DMS53 (cell line): ENCODE measurements around the gene HHATL.
A peak's percentile ranks its signal among the peaks of the same experiment; 100 is the strongest.

Experiments
- DNase-seq: peaks from one replicate; lab custom pipeline; 2025; lab: John Stamatoyannopoulos, UW

The HHATL gene

DNA sequence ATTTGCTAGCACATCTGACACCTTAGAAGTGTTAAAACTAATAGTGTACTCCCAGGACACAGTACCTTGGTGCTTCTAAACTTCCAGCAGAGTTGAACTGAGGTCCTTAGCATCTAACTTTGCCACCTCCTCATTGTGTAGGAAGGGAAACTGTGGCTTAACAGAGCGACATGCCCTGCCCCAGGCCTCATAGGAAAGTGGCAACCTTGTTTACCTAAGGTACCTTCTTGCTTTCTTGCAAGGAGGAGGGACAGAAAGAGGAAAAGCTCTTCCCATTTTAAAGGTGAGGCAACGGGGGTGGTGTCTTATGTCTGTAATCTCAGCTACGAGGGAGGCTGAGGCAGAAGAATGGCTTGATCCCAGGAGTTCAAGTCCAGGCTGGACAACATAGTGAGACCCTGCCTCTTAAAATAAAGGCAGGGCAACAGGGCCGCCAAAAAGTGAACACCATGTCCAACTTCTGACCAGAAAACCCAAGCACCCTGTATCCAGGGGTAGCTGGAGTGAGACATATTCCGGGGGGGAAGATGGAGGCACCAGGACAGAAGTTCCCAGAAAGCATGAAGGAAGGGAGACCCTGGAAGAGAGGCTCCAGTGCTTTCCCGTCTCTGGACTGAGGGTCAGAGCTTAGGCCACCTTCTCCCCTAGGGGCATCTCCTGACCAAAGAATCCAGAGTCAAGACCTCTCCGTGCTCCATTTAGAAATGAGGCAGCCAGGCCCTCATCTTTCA lies 17.8 kb downstream of the HHATL start:
- DNase-seq = no peak

DNA sequence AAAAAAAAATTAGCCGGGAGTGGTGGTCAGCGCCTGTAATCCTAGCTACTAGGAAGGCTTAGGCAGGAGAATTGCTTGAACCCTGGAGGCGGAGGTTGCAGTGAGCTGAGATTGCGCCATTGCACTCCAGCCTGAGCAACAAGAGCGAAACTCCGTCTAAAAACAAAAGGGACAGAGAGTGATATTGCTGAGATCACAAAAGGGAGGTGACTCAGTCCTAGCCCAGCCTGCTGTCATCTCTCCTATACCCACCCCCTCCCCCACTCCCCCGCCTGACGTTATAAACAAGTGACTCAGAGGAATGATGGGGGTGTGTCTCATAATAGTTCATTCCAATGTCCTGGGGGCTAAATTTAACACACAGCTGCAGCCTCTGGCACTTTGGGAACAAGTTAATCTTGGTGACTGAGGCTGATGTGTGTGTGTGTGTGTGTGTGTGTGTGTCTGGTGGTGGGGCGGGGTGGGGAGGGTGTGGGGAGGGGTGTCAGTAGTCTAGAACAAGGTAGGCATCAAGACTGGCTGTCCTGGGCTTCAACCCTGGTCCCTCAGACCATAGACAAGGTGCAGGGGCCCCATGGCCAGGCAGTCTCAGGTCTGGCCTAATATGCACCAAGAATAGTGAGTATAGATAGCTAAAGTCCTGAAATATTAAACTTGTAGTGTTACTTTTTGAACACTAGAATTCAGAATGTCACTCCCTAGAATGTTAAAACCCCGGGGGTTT lies 18.6 kb downstream of the HHATL start:
- DNase-seq = peak; percentile 51

DNA sequence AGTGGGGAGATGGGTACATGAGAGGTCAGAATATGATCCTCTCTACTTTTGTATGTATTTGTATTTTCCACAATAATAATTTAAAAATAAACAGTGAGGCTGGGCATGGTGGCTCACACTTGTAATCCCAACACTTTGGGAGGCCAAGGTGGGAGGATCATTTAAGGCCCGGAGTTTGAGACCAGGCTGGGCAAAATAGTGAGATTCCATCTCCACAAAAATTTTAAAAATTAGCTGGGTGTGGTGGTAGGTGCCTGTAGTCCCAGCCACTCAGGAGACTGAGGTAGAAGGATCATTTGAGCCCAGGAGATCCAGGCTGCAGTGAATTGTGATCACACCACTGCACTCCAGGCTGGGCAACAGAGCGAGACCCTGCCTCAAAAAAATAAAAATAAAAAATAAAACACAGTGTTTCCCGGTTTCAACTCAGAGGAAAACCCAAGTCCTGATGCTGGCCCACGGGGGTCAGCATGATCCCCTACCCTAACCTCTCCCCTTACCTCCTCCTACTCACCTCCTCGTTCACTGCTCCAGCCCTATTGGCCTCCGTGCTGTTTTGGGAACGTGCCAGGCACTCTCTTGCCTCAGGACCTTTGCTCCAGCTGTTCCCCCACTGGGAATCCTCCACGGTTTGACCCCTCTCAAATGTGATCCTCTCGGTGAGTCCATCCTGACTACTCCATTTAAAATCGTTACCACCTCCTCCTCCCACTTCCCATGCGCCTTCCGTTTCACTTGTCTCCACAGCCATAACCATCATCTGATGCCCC lies 20.1 kb downstream of the HHATL start:
- no peak for DNase-seq

DNA sequence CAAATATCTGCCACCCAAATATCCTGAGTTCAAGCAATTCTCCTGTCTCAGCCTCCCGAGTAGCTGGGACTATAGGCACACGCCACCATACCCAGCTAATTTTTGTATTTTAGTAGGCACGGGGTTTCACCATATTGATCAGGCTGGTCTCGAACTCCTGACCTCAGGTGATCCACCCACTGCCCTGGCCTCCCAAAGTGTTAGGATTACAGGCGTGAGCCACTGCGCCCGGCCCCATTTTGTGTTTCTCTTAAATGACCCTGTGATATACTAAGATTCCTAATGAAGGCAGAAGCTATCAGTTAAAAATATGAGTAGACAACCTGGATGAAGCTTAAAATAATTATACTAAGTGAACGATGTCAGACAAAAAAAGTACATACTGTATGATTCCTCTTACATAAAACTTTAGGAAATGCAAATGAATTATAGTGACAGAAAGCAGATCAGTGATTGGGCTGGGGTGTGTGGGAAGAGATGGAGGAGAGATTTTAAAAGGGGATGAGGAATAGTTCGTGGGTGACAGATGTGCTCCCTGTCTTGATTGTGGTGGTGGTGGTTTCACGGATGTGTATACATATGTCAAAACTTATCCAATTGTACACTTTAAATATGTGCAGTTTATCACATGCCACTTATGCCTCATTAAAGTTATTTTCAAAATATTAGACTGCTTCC lies 21.1 kb downstream of the HHATL start:
- no peak for DNase-seq

DNA sequence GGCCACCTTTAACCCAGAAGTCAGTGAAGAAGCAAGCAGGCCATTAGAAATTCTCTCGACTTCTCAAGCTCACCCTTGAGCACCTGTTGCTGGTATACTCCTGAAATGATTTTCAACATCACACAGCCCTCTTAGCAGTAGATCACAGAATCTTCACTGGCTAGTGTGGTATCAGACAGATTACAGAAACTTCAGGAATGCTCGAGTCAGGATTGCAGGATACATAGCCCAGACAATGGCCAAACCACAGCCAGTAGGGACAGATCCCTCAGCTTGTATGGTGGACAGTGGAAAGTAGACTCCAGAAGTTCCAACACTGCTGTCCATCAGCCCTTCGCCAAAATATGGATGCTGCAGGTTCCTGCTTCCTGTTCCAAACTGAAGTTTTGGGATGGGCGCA lies 21.8 kb downstream of the HHATL start:
- DNase-seq = no peak

DNA sequence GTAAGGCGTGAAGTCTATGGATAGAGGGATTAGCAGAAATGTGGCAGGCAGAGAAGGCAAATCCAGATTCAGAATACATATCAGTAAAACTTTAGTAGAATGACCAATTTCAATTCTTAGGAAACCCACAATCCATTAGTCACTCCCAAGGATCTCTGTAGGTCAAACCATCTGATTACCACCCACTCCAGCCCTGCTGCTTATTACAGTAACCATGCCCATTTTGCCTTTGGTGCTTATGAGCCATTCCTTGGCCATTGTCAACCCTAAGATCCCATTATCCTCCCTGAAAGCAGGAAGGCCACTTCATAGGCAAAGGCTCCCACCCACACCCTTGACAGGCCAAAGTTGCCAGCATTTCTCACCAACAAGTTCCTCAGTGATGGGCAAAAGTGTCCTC lies 22.3 kb downstream of the HHATL start:
- no peak for DNase-seq

DNA sequence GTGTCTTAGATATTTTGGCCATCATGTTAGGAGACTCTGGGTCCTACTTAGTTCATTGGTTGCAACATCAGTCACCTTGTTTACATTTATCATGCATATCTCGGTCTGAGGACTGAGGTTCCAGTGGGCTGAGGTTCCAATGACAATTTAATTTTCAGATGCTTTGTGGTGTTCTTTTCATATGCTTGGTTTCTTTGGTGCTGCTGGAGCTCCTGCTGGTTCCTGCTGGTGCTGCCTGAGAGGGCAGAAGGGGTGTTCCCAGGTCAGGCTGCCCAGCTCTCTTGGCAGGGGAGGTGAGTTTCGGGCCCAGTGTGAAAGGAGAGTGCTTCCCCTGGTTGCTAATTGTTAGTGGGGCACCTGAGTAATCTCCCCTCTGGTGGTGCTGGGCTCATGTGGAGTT lies 24.2 kb downstream of the HHATL start:
- DNase-seq = no peak

DNA sequence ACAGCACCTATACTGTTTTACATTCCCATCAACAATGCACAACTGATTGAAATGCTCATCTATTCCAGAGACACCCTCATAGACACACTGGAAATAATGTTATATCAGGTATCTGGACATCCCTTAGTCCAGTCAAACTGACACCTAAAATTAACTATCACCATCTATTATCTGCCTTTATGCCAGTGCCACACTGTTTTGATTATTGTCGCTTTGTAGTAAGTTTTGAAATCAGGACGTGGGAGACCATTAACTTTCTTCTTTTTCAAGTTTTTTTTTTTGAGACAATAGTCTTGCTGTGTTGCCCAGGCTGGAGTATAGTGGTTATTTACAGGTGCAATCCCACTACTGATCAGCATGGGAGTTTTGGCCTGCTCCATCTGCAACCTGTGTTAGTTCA lies 26.7 kb downstream of the HHATL start:
- DNase-seq = no peak

DNA sequence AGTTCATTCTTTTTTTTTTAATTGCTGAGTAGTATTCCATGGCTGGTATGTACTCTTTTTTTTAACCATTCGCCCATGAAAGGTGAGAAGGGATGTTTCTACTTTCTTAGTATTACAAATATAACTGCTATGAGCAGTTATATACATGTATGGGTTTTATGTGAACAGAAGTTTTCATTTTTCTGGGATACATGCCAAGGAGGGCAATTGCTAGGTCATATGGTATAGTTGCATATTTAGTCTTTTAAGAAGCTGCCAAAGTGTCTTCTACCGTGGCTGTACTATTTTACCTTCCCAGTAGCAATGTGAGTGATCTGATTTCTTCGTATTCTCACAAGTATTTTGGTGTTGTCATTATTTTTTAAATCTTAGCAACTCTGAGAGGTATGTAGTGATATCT lies 28.5 kb downstream of the HHATL start:
- DNase-seq = no peak

DNA sequence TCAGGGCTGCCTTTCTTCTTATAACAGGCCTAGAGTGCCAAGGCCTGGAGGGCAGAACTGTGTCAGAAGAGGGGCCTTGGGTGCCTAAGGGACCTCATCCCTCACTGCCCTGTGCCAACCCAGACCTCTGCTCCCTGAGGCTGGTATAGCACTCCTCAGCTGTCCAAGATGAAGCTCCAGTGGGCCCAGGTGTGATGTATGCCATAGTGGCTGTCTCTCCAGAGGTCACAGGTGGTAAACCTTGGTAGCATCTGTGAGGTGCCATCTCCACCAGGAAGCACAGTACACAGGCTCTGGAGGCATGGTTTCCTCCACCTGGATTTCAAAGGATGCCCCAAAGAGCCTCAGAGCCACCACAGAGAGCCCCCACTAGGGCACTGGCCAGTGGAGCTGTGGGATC lies 29.5 kb downstream of the HHATL start:
- no peak for DNase-seq

DNA sequence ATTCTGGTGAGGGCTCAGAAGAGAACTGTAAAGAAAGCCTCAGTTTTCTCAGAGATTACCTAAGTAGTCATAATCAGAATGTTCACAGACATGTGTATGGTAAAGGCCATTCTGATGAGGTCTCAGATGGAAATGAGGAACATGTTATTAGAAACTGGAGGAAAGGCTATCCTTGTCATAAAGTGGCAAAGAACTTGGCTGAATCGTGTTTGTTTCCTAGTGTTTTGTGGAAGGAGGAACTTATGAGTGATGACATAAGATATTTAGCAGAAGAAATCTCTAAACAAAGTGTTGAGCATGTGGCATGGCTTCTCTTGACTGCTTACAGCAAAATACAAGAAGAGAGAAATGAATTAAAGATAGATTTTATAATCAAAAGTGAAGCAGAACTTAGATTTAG lies 30.1 kb downstream of the HHATL start:
- no peak for DNase-seq

DNA sequence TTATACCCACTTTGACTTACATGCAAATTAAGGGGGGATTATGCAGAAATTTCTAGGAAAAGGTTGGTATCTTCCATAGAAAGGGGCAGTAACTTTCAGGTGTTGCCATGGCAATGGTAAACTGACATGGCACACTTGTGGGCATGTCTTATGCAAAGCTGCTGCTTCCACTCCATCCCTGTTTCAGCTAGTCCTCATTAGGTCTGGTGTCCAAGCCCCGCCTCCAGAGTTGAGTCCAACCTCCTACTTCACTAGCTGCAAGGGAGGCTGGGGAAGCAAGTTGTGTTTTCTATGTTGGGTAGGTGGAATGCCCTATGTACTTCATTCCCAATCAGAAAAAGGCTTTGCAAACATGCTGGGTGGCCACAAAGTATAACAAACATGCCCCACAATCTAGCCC lies 31.9 kb downstream of the HHATL start:
- DNase-seq = no peak

DNA sequence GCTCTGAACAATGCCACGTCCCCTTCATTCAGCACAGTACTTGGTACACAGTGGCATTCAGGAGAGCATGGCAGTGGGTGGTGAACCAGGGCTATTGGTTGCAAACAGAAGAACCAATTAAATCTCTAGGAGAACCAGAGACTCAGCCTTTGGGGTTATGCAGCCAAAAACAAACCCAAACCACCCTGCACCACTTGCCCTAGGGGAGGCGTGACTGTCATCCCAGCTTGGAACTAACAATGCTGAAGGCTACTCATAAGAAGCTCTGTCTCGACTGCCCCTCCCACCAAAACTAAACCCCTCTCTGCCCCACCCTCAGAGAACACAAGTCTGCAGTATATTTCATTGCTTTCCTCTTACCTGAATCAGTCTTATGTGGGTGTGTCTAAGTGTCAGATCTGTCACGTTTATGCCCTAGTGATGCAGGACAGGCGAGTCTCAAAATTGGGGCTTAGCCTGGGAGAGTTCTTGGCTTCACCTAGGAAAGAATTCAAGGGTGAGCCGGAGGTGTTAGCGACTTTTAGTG lies 32.5 kb downstream of the HHATL start:
- DNase-seq = no peak

DNA sequence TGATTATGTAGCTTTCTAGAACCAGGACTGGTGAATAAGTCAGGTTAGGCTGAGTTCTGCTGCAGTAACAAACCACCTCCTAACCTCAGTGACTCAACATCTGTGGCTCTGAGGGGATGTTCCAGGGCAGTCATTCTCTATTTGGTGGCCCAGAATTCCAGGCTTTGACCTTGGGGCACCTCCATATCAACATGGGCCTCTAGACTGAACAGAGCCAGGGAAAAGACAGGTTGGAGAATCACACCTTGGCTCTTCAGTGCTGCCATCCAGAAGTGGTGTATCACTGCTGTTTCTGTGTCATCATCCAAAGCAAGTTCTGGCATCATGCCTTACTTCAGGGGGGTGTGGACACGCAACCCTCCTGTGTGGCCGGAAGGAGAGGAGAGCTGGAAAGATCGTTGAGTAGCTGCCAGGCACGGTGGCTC lies 33.8 kb downstream of the HHATL start:
- no peak for DNase-seq

DNA sequence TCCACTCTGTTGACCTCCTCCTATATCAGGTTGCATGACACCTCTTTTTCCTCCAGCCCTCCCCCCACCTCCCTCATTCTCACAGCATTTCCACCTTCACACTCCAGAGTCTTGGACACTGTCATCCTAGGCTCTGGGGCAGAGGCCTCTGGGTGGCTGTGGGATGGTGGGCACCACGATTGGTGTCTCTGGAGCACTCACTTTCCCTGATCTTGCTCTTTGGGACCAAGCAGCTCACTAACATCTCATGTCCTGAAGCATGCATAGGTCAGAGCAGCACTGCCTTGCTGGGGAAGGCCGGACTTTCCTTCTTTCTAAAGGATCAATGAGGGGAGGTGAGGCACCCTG lies 34.2 kb downstream of the HHATL start:
- no peak for DNase-seq

DNA sequence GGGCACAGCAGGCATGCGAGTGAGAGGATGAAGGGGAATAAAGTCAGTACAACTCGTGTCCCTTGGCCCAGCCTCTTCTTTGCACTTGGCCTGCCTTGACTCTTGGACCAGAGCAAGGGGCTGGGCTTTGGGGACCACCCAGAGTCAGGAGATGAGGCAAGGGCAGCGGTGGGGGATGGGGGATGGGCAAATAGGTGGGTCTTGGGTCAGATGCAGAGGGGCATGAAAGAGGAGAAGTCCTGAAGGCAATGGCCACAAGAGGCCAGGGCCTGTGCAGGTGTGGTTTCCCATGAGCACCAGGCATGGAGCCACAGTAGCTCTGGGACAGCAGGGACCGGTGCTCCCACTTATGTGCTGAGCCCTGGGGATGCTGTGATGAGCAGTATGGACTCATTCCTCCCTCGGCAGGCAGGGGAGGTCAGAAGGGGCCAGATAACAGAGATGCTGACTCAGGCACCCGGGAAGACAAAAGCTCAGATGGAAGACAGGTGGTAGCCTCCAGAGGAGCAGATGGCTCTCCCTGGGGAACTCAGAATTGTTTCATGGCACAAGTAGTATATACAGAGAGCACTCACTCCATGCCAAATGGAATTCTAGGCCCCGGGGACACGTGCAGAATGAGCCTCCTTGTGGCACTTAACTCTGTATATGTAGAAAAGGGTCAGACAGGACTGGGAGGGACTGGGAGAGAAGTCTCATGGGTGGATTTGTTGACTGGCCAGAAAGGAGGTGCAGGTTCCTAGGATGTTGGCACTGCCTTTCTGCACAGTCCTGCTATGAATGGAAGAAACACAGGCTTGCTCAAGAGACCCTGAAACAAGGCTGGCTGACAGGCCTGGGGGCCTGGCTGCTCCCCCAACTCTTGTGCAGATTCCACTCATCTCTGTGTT lies 34.8 kb downstream of the HHATL start:
- DNase-seq = peak; percentile 26

DNA sequence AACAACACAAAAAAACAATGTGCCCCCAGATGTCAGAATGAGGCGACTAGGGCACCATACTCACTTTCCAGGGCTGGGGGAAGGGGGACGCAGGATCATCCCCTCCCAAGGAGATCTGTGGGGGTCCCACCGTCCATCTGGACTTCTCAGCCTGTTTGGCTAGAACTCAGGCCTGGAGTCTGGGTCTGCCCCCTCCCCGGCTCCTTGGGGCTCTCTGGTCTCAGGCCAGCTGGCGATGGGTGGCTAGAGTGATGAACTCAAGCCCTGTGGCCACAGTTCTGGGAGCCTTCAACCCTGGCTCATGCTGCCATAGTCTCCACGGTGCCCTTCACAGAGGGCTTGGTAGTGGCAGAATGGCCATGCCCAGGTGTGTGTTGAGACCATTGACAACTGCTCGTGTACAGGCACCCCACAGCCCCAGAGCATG lies 35.5 kb downstream of the HHATL start:
- DNase-seq = no peak

DNA sequence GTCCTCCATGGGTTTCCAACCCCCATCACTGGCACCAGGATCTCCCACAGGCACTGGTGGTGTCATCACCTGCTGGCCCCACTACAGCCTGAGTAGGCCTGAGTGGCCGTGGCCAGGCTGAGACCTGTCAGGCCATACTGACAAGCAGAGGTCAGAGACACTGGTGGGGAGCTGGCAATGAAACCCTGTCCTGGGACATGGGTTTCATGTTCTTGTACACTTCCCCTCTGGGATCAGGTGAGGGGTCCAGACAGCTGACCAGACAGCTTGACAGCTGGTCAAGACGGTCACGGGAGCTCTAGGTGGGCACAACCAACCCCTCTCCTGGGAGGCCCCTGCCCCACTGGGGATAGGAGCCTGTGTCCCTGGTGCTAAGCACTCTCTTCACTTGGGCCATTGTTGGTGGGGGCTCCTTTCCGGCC lies 36.0 kb downstream of the HHATL start:
- no peak for DNase-seq

DNA sequence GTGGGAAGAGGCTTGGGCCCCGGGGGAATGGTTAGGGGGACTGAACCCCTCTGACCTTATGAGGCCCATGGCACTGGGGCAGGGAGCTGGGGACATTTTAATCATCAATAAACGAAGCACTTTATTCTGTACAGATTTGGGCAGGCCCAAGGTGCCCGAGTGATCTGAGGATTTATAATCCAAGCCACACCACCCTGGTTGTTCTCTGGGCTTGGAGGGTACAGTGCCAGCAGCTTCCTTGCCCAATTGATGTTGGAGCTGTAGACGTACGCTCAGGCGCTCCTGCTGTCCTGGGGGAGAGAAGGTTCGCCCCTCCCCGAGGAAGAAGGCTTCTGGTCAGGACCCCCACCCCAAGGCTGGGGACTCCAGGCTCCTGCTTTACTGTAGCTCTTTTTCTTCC lies 36.6 kb downstream of the HHATL start:
- DNase-seq = no peak

DNA sequence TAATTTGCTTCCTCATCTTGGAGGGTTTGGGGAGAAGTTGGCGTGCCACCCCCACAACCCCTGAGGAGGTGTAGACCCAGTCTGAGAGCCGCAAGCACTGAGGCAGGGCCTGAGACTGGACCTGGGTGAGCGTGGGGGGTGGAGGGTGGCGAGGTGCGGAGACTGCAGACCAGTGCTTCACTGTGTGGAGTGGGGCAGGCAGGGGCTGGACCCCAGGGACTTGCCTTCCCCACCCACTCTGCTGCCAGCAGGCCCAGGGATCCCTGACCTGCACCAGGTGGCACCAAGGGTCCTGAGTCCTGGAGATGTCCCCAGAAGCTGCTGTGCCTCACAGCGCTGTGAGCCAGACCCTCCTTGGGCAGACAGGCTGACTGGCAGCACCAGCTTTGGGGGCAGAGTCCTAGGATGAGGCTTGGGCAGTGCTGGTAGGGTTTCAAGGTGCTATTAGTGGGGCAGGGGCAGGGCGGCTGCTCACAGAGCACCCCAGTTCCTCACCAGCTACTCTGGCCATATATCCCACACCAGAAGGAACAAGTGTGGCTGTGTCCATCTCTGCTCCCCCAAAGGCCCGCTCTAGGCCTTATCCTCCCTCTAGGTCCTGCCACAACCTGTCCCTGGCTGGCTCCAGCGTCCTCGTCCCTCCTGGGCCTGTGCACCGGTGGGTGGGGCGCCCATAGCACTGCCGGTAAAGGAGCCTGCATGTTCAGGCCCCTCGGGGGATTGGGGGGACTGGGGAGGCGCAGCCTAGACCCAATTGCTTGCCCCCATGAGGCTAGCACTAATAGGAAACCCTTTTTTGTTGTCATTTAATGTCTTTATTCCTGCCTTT lies 37.3 kb downstream of the HHATL start:
- DNase-seq = no peak
